Measurements from ENCODE around the gene MRI1.

Gene MRI1

GRCh38 chr19:13817018-13817614, 52.8 kb downstream of the MRI1 start:
- no peaks in the 10 kb centered on the region for H3K4me1 ChIP-seq (ENCODE audit: low read length)
- H3K4me2 ChIP-seq (ENCODE audit: low read length): no peak overlapping the region
- no peak overlapping the region for H3K9ac ChIP-seq (ENCODE audit: low read length)
- no peak for TF ChIP-seq EZH2phosphoT487 (IDR thresholded peaks at IDR 0.05; ENCODE audit: low read depth)
- no peak for TF ChIP-seq CTCF (IDR thresholded peaks at IDR 0.05; ENCODE audit: low read depth, low read length)
- peaks cover 55% of the 10 kb centered on the region for H3K36me3 ChIP-seq (replicated peaks; ENCODE audit: low read depth, low read length)
- H3K79me2 ChIP-seq (ENCODE audit: low read length): no peaks in the 10 kb centered on the region
- H3K9me3 ChIP-seq (ENCODE audit: insufficient read depth, low read length): no peaks in the 10 kb centered on the region
- no peak overlapping the region for H3K4me3 ChIP-seq (ENCODE audit: low read length)
- no peaks in the 10 kb centered on the region for H4K20me1 ChIP-seq (ENCODE audit: insufficient read depth, low read length)
- H2AFZ ChIP-seq (ENCODE audit: low read depth, low read length): no peak overlapping the region
- H3K27ac ChIP-seq (ENCODE audit: low read length): no peak overlapping the region
- H3K27me3 ChIP-seq (ENCODE audit: low read depth, low read length): no peaks in the 10 kb centered on the region

- H3K4me3 ChIP-seq (ENCODE audit: low read length): no peak overlapping the region
- H2AFZ ChIP-seq (ENCODE audit: low read depth, low read length): no peak overlapping the region
- H3K36me3 ChIP-seq (replicated peaks; ENCODE audit: low read depth, low read length): peaks cover 52% of the 10 kb centered on the region
- H3K79me2 ChIP-seq (ENCODE audit: low read length): no peaks in the 10 kb centered on the region
- no peaks in the 10 kb centered on the region for H3K4me1 ChIP-seq (ENCODE audit: low read length)
- no peaks in the 10 kb centered on the region for H4K20me1 ChIP-seq (ENCODE audit: insufficient read depth, low read length)
- no peaks in the 10 kb centered on the region for H3K27me3 ChIP-seq (ENCODE audit: low read depth, low read length)
- no peak overlapping the region for H3K27ac ChIP-seq (ENCODE audit: low read length)
- no peaks in the 10 kb centered on the region for H3K9me3 ChIP-seq (ENCODE audit: insufficient read depth, low read length)
- no peak overlapping the region for H3K4me2 ChIP-seq (ENCODE audit: low read length)
- H3K9ac ChIP-seq (ENCODE audit: low read length): no peak overlapping the region
- no peak for TF ChIP-seq EZH2phosphoT487 (IDR thresholded peaks at IDR 0.05; ENCODE audit: low read depth)
Observed at GRCh38 chr19:13817615-13818371, 53.5 kb downstream of the MRI1 start.

GRCh38 chr19:13819238-13819637, 54.9 kb downstream of the MRI1 start:
- H2AFZ ChIP-seq (ENCODE audit: low read depth, low read length): no peak overlapping the region
- no peak overlapping the region for H3K4me2 ChIP-seq (ENCODE audit: low read length)
- H3K27ac ChIP-seq (ENCODE audit: low read length): no peak overlapping the region
- H3K27me3 ChIP-seq (ENCODE audit: low read depth, low read length): no peaks in the 10 kb centered on the region
- no peaks in the 10 kb centered on the region for H3K4me1 ChIP-seq (ENCODE audit: low read length)
- no peak for TF ChIP-seq CTCF (IDR thresholded peaks at IDR 0.05; ENCODE audit: low read depth, low read length)
- TF ChIP-seq EZH2phosphoT487 (IDR thresholded peaks at IDR 0.05; ENCODE audit: low read depth): no peak
- H3K4me3 ChIP-seq (ENCODE audit: low read length): no peak overlapping the region
- no peaks in the 10 kb centered on the region for H4K20me1 ChIP-seq (ENCODE audit: insufficient read depth, low read length)
- peaks cover 45% of the 10 kb centered on the region for H3K36me3 ChIP-seq (replicated peaks; ENCODE audit: low read depth, low read length)
- no peak overlapping the region for H3K9ac ChIP-seq (ENCODE audit: low read length)
- no peaks in the 10 kb centered on the region for H3K79me2 ChIP-seq (ENCODE audit: low read length)
- H3K9me3 ChIP-seq (ENCODE audit: insufficient read depth, low read length): no peaks in the 10 kb centered on the region

- H2AFZ ChIP-seq (ENCODE audit: low read depth, low read length): no peak overlapping the region
Observed at GRCh38 chr19:13821292-13821691, 57.0 kb downstream of the MRI1 start.

More at GRCh38 chr19:13821292-13821691, 57.0 kb downstream of the MRI1 start:
- peaks cover 47% of the 10 kb centered on the region for H3K36me3 ChIP-seq (replicated peaks; ENCODE audit: low read depth, low read length)
- H3K4me1 ChIP-seq (ENCODE audit: low read length): no peaks in the 10 kb centered on the region
- no peak overlapping the region for H3K27ac ChIP-seq (ENCODE audit: low read length)
- H3K79me2 ChIP-seq (ENCODE audit: low read length): no peaks in the 10 kb centered on the region
- H4K20me1 ChIP-seq (ENCODE audit: insufficient read depth, low read length): no peaks in the 10 kb centered on the region
- H3K4me2 ChIP-seq (ENCODE audit: low read length): no peak overlapping the region
- TF ChIP-seq CTCF (IDR thresholded peaks at IDR 0.05; ENCODE audit: low read depth, low read length) (no peak), EZH2phosphoT487 (IDR thresholded peaks at IDR 0.05; ENCODE audit: low read depth) (no peak)
- no peaks in the 10 kb centered on the region for H3K9me3 ChIP-seq (ENCODE audit: insufficient read depth, low read length)
- no peak overlapping the region for H3K4me3 ChIP-seq (ENCODE audit: low read length)
- H3K27me3 ChIP-seq (ENCODE audit: low read depth, low read length): no peaks in the 10 kb centered on the region
- no peak overlapping the region for H3K9ac ChIP-seq (ENCODE audit: low read length)
